COR-L47 (cell line): ENCODE measurements around the gene PICALM.
"Not testable (repeated sequence)": the region's sequence is repeated elsewhere in the genome, so short reads cannot be mapped to it uniquely, and the experiment has no call there.

Experiments
- DNase-seq: peaks from one replicate; lab custom pipeline; 2025; lab: John Stamatoyannopoulos, UW

Gene PICALM, protein sequence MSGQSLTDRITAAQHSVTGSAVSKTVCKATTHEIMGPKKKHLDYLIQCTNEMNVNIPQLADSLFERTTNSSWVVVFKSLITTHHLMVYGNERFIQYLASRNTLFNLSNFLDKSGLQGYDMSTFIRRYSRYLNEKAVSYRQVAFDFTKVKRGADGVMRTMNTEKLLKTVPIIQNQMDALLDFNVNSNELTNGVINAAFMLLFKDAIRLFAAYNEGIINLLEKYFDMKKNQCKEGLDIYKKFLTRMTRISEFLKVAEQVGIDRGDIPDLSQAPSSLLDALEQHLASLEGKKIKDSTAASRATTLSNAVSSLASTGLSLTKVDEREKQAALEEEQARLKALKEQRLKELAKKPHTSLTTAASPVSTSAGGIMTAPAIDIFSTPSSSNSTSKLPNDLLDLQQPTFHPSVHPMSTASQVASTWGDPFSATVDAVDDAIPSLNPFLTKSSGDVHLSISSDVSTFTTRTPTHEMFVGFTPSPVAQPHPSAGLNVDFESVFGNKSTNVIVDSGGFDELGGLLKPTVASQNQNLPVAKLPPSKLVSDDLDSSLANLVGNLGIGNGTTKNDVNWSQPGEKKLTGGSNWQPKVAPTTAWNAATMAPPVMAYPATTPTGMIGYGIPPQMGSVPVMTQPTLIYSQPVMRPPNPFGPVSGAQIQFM

DNA sequence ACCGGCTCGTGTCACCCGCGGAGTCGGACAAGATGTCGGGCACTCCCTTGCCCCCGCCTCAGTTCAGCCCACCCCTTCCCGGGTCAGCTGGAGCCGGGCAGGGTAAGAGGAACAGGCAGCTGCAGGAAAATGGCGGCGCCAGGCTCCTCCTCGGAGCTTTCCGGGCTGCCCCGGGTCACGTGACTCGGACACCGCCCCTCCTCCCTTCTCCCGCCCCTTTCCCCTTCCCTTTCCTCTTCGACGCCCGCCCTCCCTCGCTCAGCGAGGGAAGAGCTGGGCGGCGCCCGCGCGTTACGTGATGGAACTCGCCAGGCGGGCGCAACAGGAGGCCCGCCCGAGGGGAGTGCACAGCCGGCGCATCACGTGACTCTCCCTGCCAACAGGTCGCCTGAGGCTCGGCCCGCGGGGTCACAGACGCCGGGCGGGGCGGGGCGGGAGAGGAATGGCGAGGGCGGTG, at the start of gene PICALM:
TSS of gene PICALM (minus strand) at position 134 of the 457 bp plus-strand sequence. CDS start 304 bp downstream, outside the sequence.
- DNase-seq = peak; percentile 98

DNA sequence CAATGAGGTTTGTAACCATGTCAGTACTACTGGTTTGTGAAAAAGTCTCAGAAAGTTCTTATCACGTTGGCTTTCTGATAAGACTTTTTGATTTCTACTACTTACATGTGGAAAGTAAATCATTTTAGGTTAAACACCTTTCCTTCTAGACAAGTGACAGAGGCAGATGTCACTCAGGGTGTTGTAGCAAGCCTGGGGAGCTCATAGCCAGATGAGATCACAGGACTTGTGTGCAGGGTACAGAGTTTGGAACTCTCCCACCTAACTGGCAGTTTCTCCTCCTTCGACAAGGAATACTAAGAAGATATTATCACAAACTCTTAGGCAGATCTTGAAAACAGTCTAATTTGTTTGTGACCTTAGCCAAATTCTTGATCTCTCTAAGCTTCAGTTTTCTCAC, 49.4 kb upstream of the PICALM start:
- DNase-seq = no peak

DNA sequence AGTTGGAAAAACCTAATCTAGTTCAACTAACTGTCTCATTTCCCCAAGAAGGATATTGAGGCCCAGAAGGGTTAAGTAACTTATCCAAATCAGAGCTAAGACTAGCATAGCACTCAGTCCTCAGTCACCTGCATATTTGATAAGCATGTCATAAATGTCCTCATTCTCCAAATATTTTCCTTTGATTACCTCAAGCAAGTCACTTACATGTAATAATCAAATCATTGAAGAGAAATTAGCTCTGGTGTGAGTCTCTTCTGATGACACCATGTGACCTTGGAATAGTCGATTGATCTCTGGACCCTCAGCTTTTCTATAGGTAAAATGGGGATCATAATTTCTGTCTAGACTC, 48.8 kb upstream of the PICALM start:
- no peak for DNase-seq

- DNase-seq = no peak
Observed at GRCh38 chr11:86117001-86117711, 48.3 kb upstream of the PICALM start.

- DNase-seq = no peak
Observed at GRCh38 chr11:86116386-86116726, 47.5 kb upstream of the PICALM start.

- DNase-seq = no peak
Observed at GRCh38 chr11:86115542-86116385, 46.9 kb upstream of the PICALM start.

- no peak for DNase-seq
Observed at GRCh38 chr11:86108890-86109638, 40.2 kb upstream of the PICALM start.

DNA sequence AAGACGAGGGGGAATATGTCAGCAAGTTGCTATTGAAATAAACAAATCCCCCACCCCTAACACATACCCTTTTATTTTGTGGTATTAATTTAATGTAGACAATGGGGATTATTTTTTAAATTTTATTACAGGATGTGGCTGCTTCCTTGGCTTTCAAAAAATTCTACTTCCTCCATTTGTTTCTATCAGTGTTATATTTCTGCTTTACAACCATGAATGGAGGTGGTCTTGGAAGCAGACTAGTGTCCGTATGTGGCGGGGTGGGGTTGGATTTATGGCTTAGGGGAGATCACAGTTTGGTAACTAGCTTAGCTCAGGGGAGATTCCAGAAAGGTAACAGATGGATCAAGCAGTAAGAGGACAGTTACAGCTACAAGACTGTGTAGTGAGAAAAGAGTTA, 39.3 kb upstream of the PICALM start:
- no peak for DNase-seq

- DNase-seq = no peak
Observed at GRCh38 chr11:86106916-86107315, 38.0 kb upstream of the PICALM start.

DNA sequence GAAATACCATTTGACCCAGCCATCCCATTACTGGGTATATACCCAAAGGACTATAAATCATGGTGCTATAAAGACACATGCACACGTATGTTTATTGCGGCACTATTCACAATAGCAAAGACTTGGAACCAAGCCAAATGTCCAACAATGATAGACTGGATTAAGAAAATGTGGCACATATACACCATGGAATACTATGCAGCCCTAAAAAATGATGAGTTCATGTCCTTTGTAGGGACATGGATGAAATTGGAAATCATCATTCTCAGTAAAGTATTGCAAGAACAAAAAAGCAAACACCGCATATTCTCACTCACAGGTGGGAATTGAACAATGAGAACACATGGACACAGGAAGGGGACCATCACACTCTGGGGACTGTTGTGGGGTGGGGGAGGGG, 37.1 kb upstream of the PICALM start:
- DNase-seq = not testable (repeated sequence)

- not testable (repeated sequence) for DNase-seq
Observed at GRCh38 chr11:86105601-86106000, 36.7 kb upstream of the PICALM start.

GRCh38 chr11:86103808-86104207, 34.9 kb upstream of the PICALM start:
- DNase-seq = no peak

DNA sequence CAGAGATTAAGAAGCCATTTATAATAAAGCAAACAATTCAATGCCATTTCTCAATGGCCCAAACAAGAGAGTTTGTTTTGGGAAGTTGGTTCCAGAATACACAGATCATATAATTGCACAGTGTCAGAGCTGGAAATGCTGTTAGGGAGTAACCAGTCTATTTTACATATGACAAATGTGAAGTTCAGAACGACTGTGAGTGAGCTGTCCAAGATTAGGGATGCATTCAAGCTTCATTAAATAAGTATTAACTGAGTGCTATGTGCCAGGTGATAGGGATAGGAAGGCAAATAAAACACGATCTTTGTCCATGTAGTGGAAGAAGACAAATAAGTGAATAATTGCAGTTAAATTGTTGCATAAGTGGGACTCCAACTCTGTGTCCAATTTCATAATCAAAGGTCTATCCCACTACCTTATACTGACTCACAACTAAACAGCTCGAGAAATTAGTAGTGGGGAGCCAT, 33.1 kb upstream of the PICALM start:
- DNase-seq = peak; percentile 56

DNA sequence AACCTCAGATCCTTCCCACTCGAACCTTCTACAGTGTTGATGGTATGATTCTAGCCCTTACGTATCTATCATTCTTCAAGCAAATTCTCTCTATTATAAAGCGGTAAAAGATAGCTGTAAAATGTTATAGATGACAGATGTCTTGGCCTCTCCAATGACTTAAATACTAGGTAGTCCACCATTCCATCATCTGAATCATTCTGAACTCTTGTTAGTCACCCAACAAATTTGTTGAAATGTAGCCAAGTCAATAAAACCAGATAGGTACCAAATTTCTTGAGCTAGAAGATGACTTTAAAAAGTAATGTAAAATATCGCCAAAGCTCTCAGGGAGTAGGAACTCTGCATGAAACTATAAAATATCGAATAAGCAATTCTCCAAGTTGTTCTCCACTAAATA, 32.6 kb upstream of the PICALM start:
- DNase-seq = no peak

DNA sequence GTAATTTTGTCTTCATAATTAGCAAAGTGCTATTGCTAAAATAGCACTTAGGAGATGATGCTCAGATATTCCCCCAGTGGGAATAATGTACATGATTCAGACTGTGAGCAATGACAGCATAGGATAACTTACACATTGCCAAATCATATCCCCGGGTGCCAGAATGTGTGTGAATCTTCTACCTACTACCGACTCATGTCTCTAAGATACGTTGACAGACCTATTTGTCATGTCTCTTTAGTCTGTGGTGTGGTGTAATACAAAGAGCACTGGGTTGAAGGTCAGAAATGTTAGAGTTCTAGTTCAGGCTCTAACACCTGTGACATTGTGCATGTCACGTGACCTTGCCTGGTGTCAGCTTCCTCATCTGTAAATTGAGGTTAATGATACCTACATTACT, 31.0 kb upstream of the PICALM start:
- DNase-seq = no peak

DNA sequence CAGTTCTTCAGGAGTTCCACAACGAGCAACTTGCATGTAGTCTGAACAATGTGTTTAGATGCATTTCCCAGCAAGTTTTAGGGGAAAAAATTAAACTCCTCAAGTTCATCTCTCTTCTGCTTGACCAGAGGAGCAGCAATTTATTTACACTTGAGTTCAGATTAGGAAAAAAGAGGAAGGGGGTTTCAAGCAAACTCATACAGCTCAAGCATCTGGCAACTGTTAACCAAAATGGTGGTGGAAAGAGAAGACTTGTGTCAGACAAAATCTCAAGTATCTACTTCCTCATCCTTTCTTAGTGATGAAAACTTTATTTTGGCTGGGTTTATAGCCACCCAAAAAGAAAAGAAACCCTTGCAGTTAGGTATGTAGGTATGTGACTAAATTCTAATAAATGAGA, 29.1 kb upstream of the PICALM start:
- DNase-seq = no peak

DNA sequence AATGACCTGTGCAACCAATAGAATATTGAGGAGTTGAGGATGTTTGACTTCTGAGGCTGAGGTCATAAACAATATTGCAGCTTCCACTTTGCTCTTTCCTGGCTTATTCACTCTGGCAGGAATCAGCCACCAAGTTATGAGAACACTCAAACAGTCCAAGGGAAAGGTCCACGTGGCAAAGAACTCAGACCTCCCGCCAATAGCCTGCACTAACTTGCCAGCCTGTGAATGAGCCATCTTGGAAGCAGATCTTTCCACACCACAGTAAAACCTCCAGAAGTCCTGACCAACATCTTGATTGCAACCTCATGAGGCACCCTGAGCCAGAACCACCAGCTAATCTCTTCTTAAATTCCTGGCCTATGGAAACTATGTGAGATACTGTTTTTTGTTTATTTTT, 22.7 kb upstream of the PICALM start:
- no peak for DNase-seq

- no peak for DNase-seq
Observed at GRCh38 chr11:86091086-86091485, 22.2 kb upstream of the PICALM start.

DNA sequence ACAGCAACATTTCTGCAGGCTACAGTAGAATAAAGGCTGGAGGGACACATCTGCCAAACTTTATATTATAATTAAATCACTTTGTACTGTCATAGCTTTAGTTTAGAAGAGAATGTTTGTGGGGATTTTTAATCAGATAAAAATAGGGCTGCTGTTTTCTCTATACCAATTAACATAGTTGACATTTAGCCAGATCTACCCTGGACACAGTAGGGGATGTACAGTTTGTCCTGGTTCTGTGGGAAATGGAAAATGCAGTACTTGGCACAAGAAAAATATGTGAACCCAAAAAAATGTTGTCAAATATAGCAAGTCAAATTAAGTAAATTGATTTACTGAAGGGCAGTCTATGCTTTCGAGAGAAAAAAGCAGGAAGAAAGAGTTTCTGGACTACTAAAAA, 20.8 kb upstream of the PICALM start:
- DNase-seq = no peak

DNA sequence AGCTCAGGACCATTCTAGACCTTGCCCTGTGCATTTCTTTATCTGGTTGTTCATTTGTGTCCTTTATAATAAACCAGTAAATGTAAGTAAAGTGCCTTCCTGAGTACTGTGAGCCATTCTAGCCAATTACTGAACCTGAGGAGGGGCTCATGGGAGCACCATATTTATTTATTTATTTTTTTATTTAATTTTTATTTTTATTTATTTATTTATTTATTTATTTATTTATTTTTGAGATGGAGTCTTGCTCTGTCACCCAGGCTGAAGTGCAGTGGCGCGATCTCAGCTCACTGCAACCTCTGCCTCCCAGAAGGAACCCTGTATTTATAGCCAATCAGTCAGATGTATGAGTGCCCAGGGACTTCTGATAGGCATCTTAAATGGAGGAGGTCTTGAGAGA, 18.8 kb upstream of the PICALM start:
- DNase-seq = not testable (repeated sequence)

GRCh38 chr11:86087256-86087655, 18.4 kb upstream of the PICALM start:
- DNase-seq = no peak
